Measurements from ENCODE around the gene GOLGA6D. TPM values are rescaled to one million over a fixed set of nuclear protein-coding genes. Genes with fewer than 3 reads are reported as not detected.
"Not testable (repeated sequence)": the region's sequence is repeated elsewhere in the genome, so short reads cannot be mapped to it uniquely, and the experiment has no call there.

GOLGA6D gene
- total and polyA plus RNA-seq, 2 experiments from 2014 or later = not detected

DNA sequence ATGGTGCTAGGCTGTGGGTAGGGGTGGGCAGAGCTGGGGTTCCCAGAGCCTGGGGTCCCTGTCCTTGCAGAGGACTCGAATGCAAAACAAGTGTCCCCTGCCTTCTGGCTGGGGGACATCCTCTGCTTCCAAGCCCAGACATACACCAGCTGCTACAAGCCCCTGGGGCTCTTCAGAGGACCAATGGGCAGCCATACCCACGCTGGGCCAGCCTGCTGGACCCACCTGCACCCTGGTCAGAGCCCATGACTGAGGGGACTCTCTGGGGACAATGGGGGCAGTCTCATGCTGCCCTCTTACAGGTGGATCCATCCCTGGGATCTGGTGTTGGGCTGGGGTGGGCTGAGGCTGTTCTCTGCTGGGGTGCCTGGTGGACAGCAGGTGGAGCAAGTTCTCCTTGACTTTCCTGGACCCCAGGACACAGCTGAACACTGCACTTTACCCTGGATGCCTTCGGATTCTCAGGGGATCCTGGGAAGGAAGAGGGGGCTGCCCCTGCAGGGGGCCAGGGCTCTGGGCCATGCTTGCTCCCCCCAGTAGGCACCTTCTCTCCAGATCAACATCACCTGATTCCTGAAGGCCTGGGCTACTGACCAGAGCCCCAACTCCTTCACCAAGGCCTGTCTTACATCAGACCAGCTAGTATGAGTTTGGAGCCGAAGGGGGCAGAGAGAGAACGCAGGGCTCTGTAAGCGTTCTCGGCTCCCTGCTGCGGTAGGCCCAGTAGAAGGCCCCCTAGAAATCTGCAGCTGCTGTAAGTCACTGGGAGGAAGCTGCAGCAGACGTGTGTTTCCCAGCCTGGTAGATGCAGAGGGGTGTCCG, 46.1 kb downstream of the GOLGA6D start:
- Histone ChIP-seq H3K27me3 (no peaks in the 10 kb centered on the region), H3K9me3 (ENCODE audit: low read depth) (no peaks in the 10 kb centered on the region), H3K27ac (no peak overlapping the region), H4K20me1 (ENCODE audit: insufficient read depth, poor library complexity, severe bottlenecking) (no peaks in the 10 kb centered on the region), H3K4me2 (no peak overlapping the region), H3K79me2 (no peaks in the 10 kb centered on the region), H3K4me1 (ENCODE audit: insufficient read depth) (no peaks in the 10 kb centered on the region), H3K36me3 (replicated peaks; ENCODE audit: insufficient read depth, low read depth) (no peaks in the 10 kb centered on the region), H3K9me2 (replicated peaks; ENCODE audit: insufficient read depth) (no peaks in the 10 kb centered on the region), H3K4me3 (no peak overlapping the region), H2AFZ (no peak overlapping the region)
- DNase-seq (ENCODE audit: low spot score) = no peak
- WGBS (ENCODE audit: low lambda C conversion rate, missing lambda C conversion rate) = 78% methylated on average over 10 of the region's 10 CpGs
- TF ChIP-seq EZH2phosphoT487 (IDR thresholded peaks at IDR 0.05; ENCODE audit: low read depth, severe bottlenecking, unreplicated experiment) = no peak
- TF ChIP-seq EZH2 (IDR thresholded peaks at IDR 0.05; ENCODE audit: borderline replicate concordance) = no peak
- TF ChIP-seq, protein P1, sequence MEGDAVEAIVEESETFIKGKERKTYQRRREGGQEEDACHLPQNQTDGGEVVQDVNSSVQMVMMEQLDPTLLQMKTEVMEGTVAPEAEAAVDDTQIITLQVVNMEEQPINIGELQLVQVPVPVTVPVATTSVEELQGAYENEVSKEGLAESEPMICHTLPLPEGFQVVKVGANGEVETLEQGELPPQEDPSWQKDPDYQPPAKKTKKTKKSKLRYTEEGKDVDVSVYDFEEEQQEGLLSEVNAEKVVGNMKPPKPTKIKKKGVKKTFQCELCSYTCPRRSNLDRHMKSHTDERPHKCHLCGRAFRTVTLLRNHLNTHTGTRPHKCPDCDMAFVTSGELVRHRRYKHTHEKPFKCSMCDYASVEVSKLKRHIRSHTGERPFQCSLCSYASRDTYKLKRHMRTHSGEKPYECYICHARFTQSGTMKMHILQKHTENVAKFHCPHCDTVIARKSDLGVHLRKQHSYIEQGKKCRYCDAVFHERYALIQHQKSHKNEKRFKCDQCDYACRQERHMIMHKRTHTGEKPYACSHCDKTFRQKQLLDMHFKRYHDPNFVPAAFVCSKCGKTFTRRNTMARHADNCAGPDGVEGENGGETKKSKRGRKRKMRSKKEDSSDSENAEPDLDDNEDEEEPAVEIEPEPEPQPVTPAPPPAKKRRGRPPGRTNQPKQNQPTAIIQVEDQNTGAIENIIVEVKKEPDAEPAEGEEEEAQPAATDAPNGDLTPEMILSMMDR (IDR thresholded peaks at IDR 0.05; ENCODE audit: poor library complexity) = no peak

DNA sequence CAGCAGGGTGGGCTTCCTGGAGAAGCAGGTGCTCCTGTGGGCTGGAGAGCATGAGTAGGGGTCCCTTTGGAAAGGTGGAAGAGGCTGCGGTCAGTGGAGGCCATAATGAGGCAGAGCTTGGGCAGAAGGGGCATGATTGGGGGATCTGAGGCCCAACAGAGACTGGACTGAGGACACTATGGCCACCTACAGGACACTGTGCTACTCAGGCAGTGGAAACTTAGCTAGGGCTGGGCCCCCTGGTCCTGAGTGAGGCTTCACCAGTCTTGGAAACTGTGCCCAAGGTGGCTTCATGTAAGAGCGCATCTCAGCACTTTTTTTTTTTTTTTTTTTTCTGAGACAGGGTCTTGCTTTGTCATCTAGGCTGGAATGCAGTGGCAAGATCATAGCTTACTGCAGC, 46.9 kb downstream of the GOLGA6D start:
- TF ChIP-seq EZH2 (IDR thresholded peaks at IDR 0.05; ENCODE audit: borderline replicate concordance) = no peak
- Histone ChIP-seq H3K27ac (no peak overlapping the region), H3K4me2 (no peak overlapping the region), H3K27me3 (no peaks in the 10 kb centered on the region), H4K20me1 (ENCODE audit: insufficient read depth, poor library complexity, severe bottlenecking) (no peaks in the 10 kb centered on the region), H3K9me3 (ENCODE audit: low read depth) (no peaks in the 10 kb centered on the region), H3K4me3 (no peak overlapping the region), H2AFZ (no peak overlapping the region), H3K36me3 (replicated peaks; ENCODE audit: insufficient read depth, low read depth) (no peaks in the 10 kb centered on the region), H3K9me2 (replicated peaks; ENCODE audit: insufficient read depth) (no peaks in the 10 kb centered on the region), H3K4me1 (ENCODE audit: insufficient read depth) (no peaks in the 10 kb centered on the region), H3K79me2 (no peaks in the 10 kb centered on the region)
- DNase-seq (ENCODE audit: low spot score) = no peak
- 100% methylated on average over 2 of the region's 2 CpGs for WGBS (ENCODE audit: low lambda C conversion rate, missing lambda C conversion rate)

DNA sequence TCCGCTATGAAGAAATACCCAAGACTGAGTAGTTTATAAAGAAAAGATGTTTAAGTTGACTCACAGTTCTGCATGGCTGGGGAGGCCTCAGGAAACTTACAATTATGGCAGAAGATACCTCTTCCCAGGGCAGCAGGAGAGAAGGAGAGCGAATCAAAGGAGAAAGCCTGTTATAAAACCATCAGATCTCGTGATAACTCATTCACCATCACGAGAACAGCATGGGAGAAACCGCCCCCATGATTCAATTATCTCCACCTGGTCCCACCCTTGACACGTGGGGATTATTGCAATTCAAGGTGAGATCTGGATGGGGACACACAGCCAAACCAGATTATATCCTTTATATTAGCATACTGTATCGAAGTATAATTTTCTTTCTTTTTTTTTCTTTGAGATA, 49.5 kb downstream of the GOLGA6D start:
- not testable (repeated sequence) for H3K4me1 ChIP-seq (ENCODE audit: insufficient read depth); H3K36me3 ChIP-seq (replicated peaks; ENCODE audit: insufficient read depth, low read depth); H4K20me1 ChIP-seq (ENCODE audit: insufficient read depth, poor library complexity, severe bottlenecking); H3K9me3 ChIP-seq (ENCODE audit: low read depth); DNase-seq (ENCODE audit: low spot score); H3K4me3 ChIP-seq; H3K4me2 ChIP-seq; H3K27ac ChIP-seq; H3K27me3 ChIP-seq; H2AFZ ChIP-seq; H3K9me2 ChIP-seq (replicated peaks; ENCODE audit: insufficient read depth)
- H3K79me2 ChIP-seq = peaks cover 11% of the 10 kb centered on the region
- WGBS (ENCODE audit: low lambda C conversion rate, missing lambda C conversion rate) = 80% methylated on average over 7 of the region's 7 CpGs

DNA sequence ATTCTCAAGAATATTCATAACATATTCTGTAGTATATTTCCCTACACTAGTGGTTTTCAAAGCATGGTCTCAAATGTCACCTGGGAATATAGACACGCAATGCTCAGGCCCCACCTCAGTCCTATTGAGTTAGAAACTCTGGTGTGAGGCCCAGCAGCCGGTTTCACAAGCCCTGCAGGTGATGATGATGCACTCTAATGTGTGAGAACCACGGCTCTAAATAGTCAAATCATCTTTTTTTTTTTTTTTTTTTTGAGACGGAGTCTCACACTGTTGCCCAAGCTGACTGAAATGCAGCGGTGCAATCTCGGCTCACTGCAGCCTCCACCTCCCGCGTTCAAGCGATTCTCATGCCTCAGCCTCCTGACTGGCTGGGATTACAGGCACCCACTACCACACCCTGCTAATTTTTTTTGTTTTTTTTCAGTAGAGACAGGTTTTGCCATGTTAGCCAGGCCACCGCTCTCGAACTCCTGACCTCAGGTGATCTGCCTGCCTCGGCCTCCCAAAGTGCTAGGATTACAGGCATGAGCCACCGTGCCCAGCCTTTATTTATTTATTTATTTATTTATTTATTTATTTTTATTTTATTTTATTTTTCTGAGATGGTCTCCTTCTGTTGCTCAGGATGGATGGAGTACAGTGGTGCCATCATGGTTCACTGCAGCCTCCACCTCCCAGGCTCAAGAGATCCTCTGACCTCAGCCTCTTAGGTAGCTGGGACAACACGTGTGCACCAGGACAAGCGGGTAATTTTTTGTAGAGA, 51.2 kb downstream of the GOLGA6D start:
- 95% methylated on average over 15 of the region's 15 CpGs for WGBS (ENCODE audit: low lambda C conversion rate, missing lambda C conversion rate)
- not testable (repeated sequence) for H3K4me2 ChIP-seq; H3K9me2 ChIP-seq (replicated peaks; ENCODE audit: insufficient read depth)

DNA sequence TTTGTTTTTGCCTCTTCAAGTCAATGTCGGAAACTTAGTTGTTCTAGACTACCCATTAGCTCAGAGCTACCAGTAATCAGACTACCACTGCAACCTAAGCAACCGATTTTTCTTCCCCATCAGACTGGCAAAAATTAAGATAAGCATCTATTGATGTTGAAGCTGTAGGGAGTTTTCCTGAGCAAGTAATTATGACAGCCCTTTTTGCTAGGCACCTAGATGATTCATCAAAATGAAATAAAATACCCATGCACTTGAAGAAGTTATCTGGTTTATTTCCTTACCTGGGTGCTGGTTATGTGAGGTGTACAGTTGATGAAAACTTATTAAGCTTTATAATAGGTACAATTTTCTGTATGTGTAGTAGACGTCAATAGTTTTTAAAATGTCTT, 52.7 kb downstream of the GOLGA6D start:
- Histone ChIP-seq H3K4me2 (peak overlapping the region; percentile 90), H3K27me3 (no peaks in the 10 kb centered on the region), H3K4me3 (peak overlapping the region; percentile 76), H3K27ac (peak overlapping the region; percentile 56), H3K79me2 (peaks cover 13% of the 10 kb centered on the region), H4K20me1 (ENCODE audit: insufficient read depth, poor library complexity, severe bottlenecking) (no peaks in the 10 kb centered on the region), H2AFZ (peak overlapping the region; percentile 93), H3K4me1 (ENCODE audit: insufficient read depth) (peaks cover 4% of the 10 kb centered on the region), H3K9me3 (ENCODE audit: low read depth) (no peaks in the 10 kb centered on the region), H3K9me2 (replicated peaks; ENCODE audit: insufficient read depth) (no peaks in the 10 kb centered on the region), H3K36me3 (replicated peaks; ENCODE audit: insufficient read depth, low read depth) (no peaks in the 10 kb centered on the region)
- WGBS (ENCODE audit: low lambda C conversion rate, missing lambda C conversion rate) = 46% methylated on average over 3 of the region's 3 CpGs
- no peak for DNase-seq (ENCODE audit: low spot score)
- TF ChIP-seq, protein P1 (IDR thresholded peaks at IDR 0.05; ENCODE audit: poor library complexity) = no peak
- no peak for TF ChIP-seq EZH2phosphoT487 (IDR thresholded peaks at IDR 0.05; ENCODE audit: low read depth, severe bottlenecking, unreplicated experiment)
- TF ChIP-seq EZH2 (IDR thresholded peaks at IDR 0.05; ENCODE audit: borderline replicate concordance) = no peak

More for the DNA sequence above, 51.2 kb downstream of the GOLGA6D start:
- not testable (repeated sequence) for H3K27ac ChIP-seq; H3K27me3 ChIP-seq; H4K20me1 ChIP-seq (ENCODE audit: insufficient read depth, poor library complexity, severe bottlenecking); DNase-seq (ENCODE audit: low spot score); H3K9me3 ChIP-seq (ENCODE audit: low read depth); H2AFZ ChIP-seq; H3K4me3 ChIP-seq; H3K4me1 ChIP-seq (ENCODE audit: insufficient read depth); H3K36me3 ChIP-seq (replicated peaks; ENCODE audit: insufficient read depth, low read depth)
- peaks cover 13% of the 10 kb centered on the region for H3K79me2 ChIP-seq
